GM21619 (cell line): ENCODE data around the gene LBR.
"Not testable (repeated sequence)": the region's sequence is repeated elsewhere in the genome, so short reads cannot be mapped to it uniquely, and the experiment has no call there.

Source experiments
- ATAC-seq: cut with Tn5 transposase; IDR thresholded peaks from one replicate; pipeline ENCODE4 v1.9.1; 2021; ENCODE audit not compliant: unreplicated experiment

Gene LBR

GRCh38 chr1:225423518-225423855, 4.4 kb downstream of the LBR start:
- no peak for ATAC-seq

- ATAC-seq, result no peak
Observed at GRCh38 chr1:225422795-225423517, 4.9 kb downstream of the LBR start.

- no peak for ATAC-seq
Observed at GRCh38 chr1:225422031-225422605, 5.7 kb downstream of the LBR start.

- ATAC-seq, result no peak
Observed at GRCh38 chr1:225418598-225418997, 9.2 kb downstream of the LBR start.

GRCh38 chr1:225418059-225418458, 9.8 kb downstream of the LBR start:
- no peak for ATAC-seq

- ATAC-seq, result no peak
Observed at GRCh38 chr1:225415967-225416745, 11.7 kb downstream of the LBR start.

GRCh38 chr1:225415307-225415706, 12.5 kb downstream of the LBR start:
- ATAC-seq, result no peak

- no peak for ATAC-seq
Observed at GRCh38 chr1:225413708-225414375, 14.0 kb downstream of the LBR start.

- no peak for ATAC-seq
Observed at GRCh38 chr1:225412803-225413351, 15.0 kb downstream of the LBR start.

GRCh38 chr1:225412321-225412720, 15.5 kb downstream of the LBR start:
- ATAC-seq, result no peak

GRCh38 chr1:225410036-225410435, 17.8 kb downstream of the LBR start:
- ATAC-seq, result no peak

- ATAC-seq, result no peak
Observed at GRCh38 chr1:225409051-225409450, 18.8 kb downstream of the LBR start.

- no peak for ATAC-seq
Observed at GRCh38 chr1:225408249-225408648, 19.6 kb downstream of the LBR start.

- no peak for ATAC-seq
Observed at GRCh38 chr1:225407755-225408154, 20.1 kb downstream of the LBR start.

- no peak for ATAC-seq
Observed at GRCh38 chr1:225406976-225407725, 20.7 kb downstream of the LBR start.

GRCh38 chr1:225400968-225401367, 26.9 kb downstream of the LBR start:
- ATAC-seq, result no peak

- ATAC-seq, result no peak
Observed at GRCh38 chr1:225396357-225396756, 31.5 kb downstream of the LBR start.

- ATAC-seq, result no peak
Observed at GRCh38 chr1:225389843-225390242, 38.0 kb downstream of the LBR start.

- no peak for ATAC-seq
Observed at GRCh38 chr1:225388372-225388771, 39.5 kb downstream of the LBR start.

GRCh38 chr1:225386860-225387259, 41.0 kb downstream of the LBR start:
- not testable (repeated sequence) for ATAC-seq

GRCh38 chr1:225380691-225381090, 47.1 kb downstream of the LBR start:
- ATAC-seq, result no peak
